K562 (cell line): ENCODE results near the gene METTL25B. TPM values are rescaled to one million over a fixed set of nuclear protein-coding genes. Genes with fewer than 3 reads are reported as not detected.
A peak's percentile ranks its signal among the peaks of the same experiment; 100 is the strongest.

Source experiments
- ARID3A ChIP-seq: IDR thresholded peaks from 2 replicates; pipeline ENCODE4 v1.6.1; 2012; ENCODE audit warnings: low read depth, low read length, improper control_type of control experiment, borderline replicate concordance
- CBX8 ChIP-seq: fragments of 200-600 bp; sonication (generic); IDR thresholded peaks from 2 replicates; pipeline ENCODE4 v1.6.1; 2012; ENCODE audit warnings: borderline replicate concordance, mixed run types, low read depth, mild to moderate bottlenecking, moderate library complexity, mixed read lengths, low read length, control low read depth, inconsistent platforms; ENCODE audit not compliant: poor library complexity, severe bottlenecking; ENCODE audit errors: extremely low read depth
- CHD2 ChIP-seq: IDR thresholded peaks from 2 replicates; pipeline ENCODE4 v1.6.1; 2011; ENCODE audit warnings: low read depth, low read length
- COPS2 ChIP-seq: fragments of 450-650 bp; conservative IDR thresholded peaks from 2 replicates; pipeline ENCODE4 v1.6.1; 2016; ENCODE audit warnings: mild to moderate bottlenecking, moderate library complexity
- CREB1 ChIP-seq, 2 experiments: sonication (generic) in 1 of 2; formaldehyde crosslinking in 1 of 2; IDR thresholded peaks; 2 replicates each; pipeline versions ENCODE4 v1.6.1 to v1.8.0; 2012 to 2022; ENCODE audit warnings: inconsistent platforms in 1 of 2, mild to moderate bottlenecking in 1 of 2, missing genetic modification reagents in 1 of 2, moderate library complexity in 1 of 2
- ERF ChIP-seq: fragments of 450-650 bp; formaldehyde crosslinking; IDR thresholded peaks from 2 replicates; pipeline ENCODE4 v1.4.0; 2020; ENCODE audit warnings: mild to moderate bottlenecking, mixed read lengths
- ESRRA ChIP-seq: fragments of 450-650 bp; IDR thresholded peaks from 2 replicates; pipeline ENCODE4 v1.6.1; 2014; ENCODE audit warnings: low read depth, mild to moderate bottlenecking, moderate library complexity, borderline replicate concordance
- FOXA3 ChIP-seq, 2 experiments: fragments of 450-650 bp in 1 of 2; sonication (generic) in 1 of 2; formaldehyde crosslinking; IDR thresholded peaks in 1 of 2; conservative IDR thresholded peaks in 1 of 2; 2 replicates each; pipeline versions ENCODE4 v1.4.0 to v1.8.0; 2020 to 2022; ENCODE audit warnings: mild to moderate bottlenecking in 2 of 2, missing genetic modification reagents in 1 of 2
- FOXO4 ChIP-seq: fragments of 450-650 bp; formaldehyde crosslinking; IDR thresholded peaks from 2 replicates; pipeline ENCODE4 v1.4.0; 2020; ENCODE audit warnings: mild to moderate bottlenecking, moderate library complexity
- GTF2A2 ChIP-seq: IDR thresholded peaks from 2 replicates; pipeline ENCODE4 v1.6.1; 2016; ENCODE audit warnings: mild to moderate bottlenecking, missing genetic modification characterization, missing compliant biosample characterization
- KDM2B ChIP-seq: fragments of 250-450 bp; sonication (Bioruptor Pico); IDR thresholded peaks from 2 replicates; pipeline ENCODE4 v1.8.0; 2021; ENCODE audit warnings: mild to moderate bottlenecking, moderate library complexity
- NCOA1 ChIP-seq: fragments of 450-650 bp; IDR thresholded peaks from 2 replicates; pipeline ENCODE4 v1.6.1; 2016; ENCODE audit warnings: low read depth
- NCOA4 ChIP-seq: fragments of 450-650 bp; IDR thresholded peaks from 2 replicates; pipeline ENCODE4 v1.6.1; 2018; ENCODE audit warnings: mild to moderate bottlenecking; ENCODE audit not compliant: partially characterized antibody
- POLR2H ChIP-seq: IDR thresholded peaks from 2 replicates; pipeline ENCODE4 v1.6.1; 2016; ENCODE audit warnings: missing genetic modification characterization, low read depth, mild to moderate bottlenecking, control low read depth, missing compliant biosample characterization, moderate library complexity
- RBM25 ChIP-seq: fragments of 200-400 bp; formaldehyde crosslinking; IDR thresholded peaks from 2 replicates; pipeline ENCODE4 v1.6.1; 2018; ENCODE audit warnings: low read length, low read depth, moderate library complexity; ENCODE audit not compliant: severe bottlenecking
- SLC30A9 ChIP-seq: fragments of 250-450 bp; sonication (Bioruptor Pico); IDR thresholded peaks from 2 replicates; pipeline ENCODE4 v1.8.0; 2022; ENCODE audit warnings: mild to moderate bottlenecking, moderate library complexity
- SMARCA5 ChIP-seq: fragments of 450-650 bp; IDR thresholded peaks from 2 replicates; pipeline ENCODE4 v1.6.1; 2016
- SP2 ChIP-seq: IDR thresholded peaks from 2 replicates; pipeline ENCODE4 v1.6.1; 2011; ENCODE audit warnings: mild to moderate bottlenecking, low read depth, low read length, moderate library complexity; ENCODE audit not compliant: poor library complexity, severe bottlenecking; ENCODE audit errors: extremely low read depth
- TAL1 ChIP-seq: fragments of 450-650 bp; IDR thresholded peaks from 2 replicates; pipeline ENCODE4 v1.6.1; 2016; ENCODE audit warnings: mild to moderate bottlenecking
- ZBTB1 ChIP-seq: sonication (generic); formaldehyde crosslinking; IDR thresholded peaks from 2 replicates; pipeline ENCODE4 v1.8.1; 2023; ENCODE audit warnings: missing genetic modification reagents, low read depth, mild to moderate bottlenecking, borderline replicate concordance
- ZBTB17 ChIP-seq: fragments of 450-650 bp; formaldehyde crosslinking; IDR thresholded peaks from 2 replicates; pipeline ENCODE4 v1.4.0; 2020; ENCODE audit warnings: mild to moderate bottlenecking
- ZC3H4 ChIP-seq: sonication (generic); formaldehyde crosslinking; IDR thresholded peaks from 2 replicates; pipeline ENCODE4 v1.9.0; 2021; ENCODE audit warnings: missing genetic modification reagents, borderline replicate concordance
- ZNF431 ChIP-seq: sonication (generic); formaldehyde crosslinking; IDR thresholded peaks from 2 replicates; pipeline ENCODE4 v1.8.0; 2022; ENCODE audit warnings: mild to moderate bottlenecking, missing genetic modification reagents
- ZNF639 ChIP-seq, 2 experiments: fragments of 200-800 bp in 1 of 2; sonication (Bioruptor generic) in 1 of 2; sonication (generic) in 1 of 2; formaldehyde crosslinking in 1 of 2; IDR thresholded peaks in 1 of 2; conservative IDR thresholded peaks in 1 of 2; 2 replicates each; pipeline versions ENCODE4 v1.5.0 to v1.6.1; 2016 to 2020; ENCODE audit warnings: missing compliant biosample characterization in 1 of 2, missing genetic modification characterization in 1 of 2, missing genetic modification reagents in 1 of 2
- polyA plus RNA-seq, 8 experiments: library from polyadenylated mRNA; depleted of rRNA in 4 of 8; stranded (reverse) in 5 of 8; unstranded in 3 of 8; fragments of >200 nt; fragmentation: Nextera tagmentation in 2 of 8; fragmentation: Illumina TruSeq in 1 of 8; extraction: Ambion mirVana in 2 of 8; extraction: Trizol in 1 of 8; gene quantifications; 2 replicates each; pipeline versions ENCODE4 v1.2.1 to v1.2.3, GENCODE V29; 2011 to 2014; ENCODE audit warnings: inconsistent platforms in 1 of 8, missing spikeins in 1 of 8
- total RNA-seq, 7 experiments: library from RNA; depleted of rRNA in 6 of 7; stranded (reverse); fragments of >200 nt in 6 of 7; fragmentation: Illumina TruSeq in 2 of 7; extraction: Trizol in 2 of 7; gene quantifications; 2 replicates each; pipeline versions ENCODE4 v1.2.1 to v1.2.3, GENCODE V29; 2011 to 2021; ENCODE audit warnings: low replicate concordance in 1 of 7

METTL25B gene
- total and polyA plus RNA-seq, 9 of the 15 experiments (the other 6 are each of a cell fraction or from before 2014, with no cell fraction given), result 7.7 to 48.3 (median 33.1) TPM

- TF ChIP-seq ERF (CRISPR knock-in tag) (peak; percentile 79; the same call in 1 of the 2 replicates), RBM25 (no peak), TAL1 (peak; percentile 54), NCOA1 (no peak), ZNF639 (CRISPR knock-in tag; conservative IDR thresholded peaks at IDR 0.05 in 1 of 2, IDR thresholded peaks at IDR 0.05 in 1 of 2) (peak in 1 of 2 experiments; percentile 91; a peak in 2 of 4 replicates), POLR2H (tag) (peak; percentile 53; the same call in 1 of the 2 replicates), CHD2 (no peak), SMARCA5 (no peak), GTF2A2 (peak; percentile 71; the same call in 1 of the 2 replicates), CBX8 (no peak), KDM2B (CRISPR knock-in tag) (no peak), ESRRA (no peak), ZC3H4 (CRISPR knock-in tag) (no peak), ARID3A (no peak), COPS2 (no peak), FOXA3 (CRISPR knock-in tag; conservative IDR thresholded peaks at IDR 0.05 in 1 of 2, IDR thresholded peaks at IDR 0.05 in 1 of 2) (no peak), SLC30A9 (CRISPR knock-in tag) (no peak), ZBTB17 (peak; percentile 91), FOXO4 (CRISPR knock-in tag) (no peak), SP2 (no peak), ZBTB1 (CRISPR knock-in tag) (no peak), CREB1 (IDR thresholded peaks at IDR 0.05) (peak; percentile 27; the same call in 1 of the 2 replicates), CREB1 (CRISPR knock-in tag; IDR thresholded peaks at IDR 0.05) (no peak), ZNF431 (CRISPR knock-in tag) (no peak), NCOA4 (no peak)
Measured at GRCh38 chr1:156755527-156755950, 27.3 kb downstream of the METTL25B start (continued).
